GM12801 (cell line): ENCODE data around the gene RHBDF2.

Experiments
- CTCF ChIP-seq: IDR thresholded peaks from one replicate; pipeline ENCODE4 v1.5.1; 2011; ENCODE audit warnings: control low read depth; ENCODE audit not compliant: insufficient read length; ENCODE audit errors: extremely low read depth

The RHBDF2 gene

GRCh38 chr17:76501827-76502307, 644 bp upstream of the RHBDF2 start:
- no peak for TF ChIP-seq CTCF

- no peak for TF ChIP-seq CTCF
Observed at GRCh38 chr17:76500747-76501017, 541 bp downstream of the RHBDF2 start.

- TF ChIP-seq CTCF: no peak
Observed at GRCh38 chr17:76500074-76500746, 1.0 kb downstream of the RHBDF2 start.

- no peak for TF ChIP-seq CTCF
Observed at GRCh38 chr17:76499267-76499667, 2.0 kb downstream of the RHBDF2 start.

- TF ChIP-seq CTCF: no peak
Observed at GRCh38 chr17:76498876-76499251, 2.4 kb downstream of the RHBDF2 start.

GRCh38 chr17:76497979-76498875, 3.0 kb downstream of the RHBDF2 start:
- no peak for TF ChIP-seq CTCF

- TF ChIP-seq CTCF: no peak
Observed at GRCh38 chr17:76497699-76497978, 3.6 kb downstream of the RHBDF2 start.
